Bronchial epithelial cell (primary cell): ENCODE results near the gene TACO1. TPM values are rescaled to one million over a fixed set of nuclear protein-coding genes. Genes with fewer than 3 reads are reported as not detected.

ENCODE experiments used
- DNase-seq: peaks from one replicate; pipeline ENCODE4 v3.0.0-alpha.2; 2010; ENCODE audit warnings: low read depth
- FAIRE-seq: peaks from 2 replicates; lab custom pipeline; 2011; peaks lifted over from hg19 to GRCh38; lab: Jason Lieb, UNC
- H3K27me3 ChIP-seq: 2 replicates; pipeline ENCODE4 v1.5.1; 2011; ENCODE audit warnings: low read length; ENCODE audit not compliant: control insufficient read depth, insufficient read depth
- H3K36me3 ChIP-seq: 2 replicates; pipeline ENCODE4 v1.5.1; 2011; ENCODE audit warnings: low read length; ENCODE audit not compliant: control insufficient read depth, insufficient read depth
- H3K4me3 ChIP-seq: 2 replicates; pipeline ENCODE4 v1.5.1; 2011; ENCODE audit warnings: mild to moderate bottlenecking, low read depth, low read length, control low read depth
- CTCF ChIP-seq: IDR thresholded peaks from 2 replicates; pipeline ENCODE4 v1.5.1; 2011; ENCODE audit warnings: mild to moderate bottlenecking, moderate library complexity, low read length, control low read depth, inconsistent platforms; ENCODE audit not compliant: insufficient read depth, severe bottlenecking
- total RNA-seq: library from RNA; depleted of rRNA; stranded (reverse); fragments of >200 nt; gene quantifications from 2 replicates; pipeline ENCODE4 v1.2.1, GENCODE V29; 2014

Gene TACO1
- total RNA-seq, 1 donor from 2014 or later, result 11.6 TPM

- TF ChIP-seq CTCF, result no peak
- Histone ChIP-seq H3K36me3 (peaks cover 7% of the 10 kb centered on the region), H3K4me3 (no peak overlapping the region), H3K27me3 (no peaks in the 10 kb centered on the region)
- no peak for FAIRE-seq
- DNase-seq, result no peak
These were observed 34.1 kb downstream of the TACO1 start for GRCh38 chr17:63634816-63635215.

GRCh38 chr17:63635290-63635689, 34.6 kb downstream of the TACO1 start:
- no peak for TF ChIP-seq CTCF
- Histone ChIP-seq H3K4me3 (no peak overlapping the region), H3K36me3 (peaks cover 7% of the 10 kb centered on the region), H3K27me3 (no peaks in the 10 kb centered on the region)
- DNase-seq (no peak), FAIRE-seq (no peak)

- peaks cover 7% of the 10 kb centered on the region for H3K36me3 ChIP-seq
- H3K27me3 ChIP-seq, result no peaks in the 10 kb centered on the region
- no peak for TF ChIP-seq CTCF
- no peak for DNase-seq
- FAIRE-seq, result no peak
- H3K4me3 ChIP-seq, result no peak overlapping the region
These were observed 35.1 kb downstream of the TACO1 start for GRCh38 chr17:63635787-63636186.

GRCh38 chr17:63639125-63639524, 38.4 kb downstream of the TACO1 start:
- FAIRE-seq (no peak), DNase-seq (no peak)
- H3K27me3 ChIP-seq, result no peaks in the 10 kb centered on the region
- no peak overlapping the region for H3K4me3 ChIP-seq
- TF ChIP-seq CTCF, result no peak
- H3K36me3 ChIP-seq, result peaks cover 5% of the 10 kb centered on the region

- H3K36me3 ChIP-seq, result peaks cover 3% of the 10 kb centered on the region
- FAIRE-seq, result no peak
- no peaks in the 10 kb centered on the region for H3K27me3 ChIP-seq
- no peak for DNase-seq
- H3K4me3 ChIP-seq, result no peak overlapping the region
- TF ChIP-seq CTCF, result no peak
These were observed 39.3 kb downstream of the TACO1 start for GRCh38 chr17:63640038-63640437.

- no peak for TF ChIP-seq CTCF
- Histone ChIP-seq H3K27me3 (no peaks in the 10 kb centered on the region), H3K4me3 (no peak overlapping the region), H3K36me3 (no peaks in the 10 kb centered on the region)
- no peak for DNase-seq
- no peak for FAIRE-seq
These were observed 41.2 kb downstream of the TACO1 start for GRCh38 chr17:63641692-63642448.
